Stromal cell of bone marrow (primary cell): Measurements from ENCODE around the gene CASP7.

Experiments
- DNase-seq: peaks from one replicate; pipeline ENCODE4 v3.0.0-alpha.2; 2012; ENCODE audit warnings: low read depth

Gene CASP7

DNA sequence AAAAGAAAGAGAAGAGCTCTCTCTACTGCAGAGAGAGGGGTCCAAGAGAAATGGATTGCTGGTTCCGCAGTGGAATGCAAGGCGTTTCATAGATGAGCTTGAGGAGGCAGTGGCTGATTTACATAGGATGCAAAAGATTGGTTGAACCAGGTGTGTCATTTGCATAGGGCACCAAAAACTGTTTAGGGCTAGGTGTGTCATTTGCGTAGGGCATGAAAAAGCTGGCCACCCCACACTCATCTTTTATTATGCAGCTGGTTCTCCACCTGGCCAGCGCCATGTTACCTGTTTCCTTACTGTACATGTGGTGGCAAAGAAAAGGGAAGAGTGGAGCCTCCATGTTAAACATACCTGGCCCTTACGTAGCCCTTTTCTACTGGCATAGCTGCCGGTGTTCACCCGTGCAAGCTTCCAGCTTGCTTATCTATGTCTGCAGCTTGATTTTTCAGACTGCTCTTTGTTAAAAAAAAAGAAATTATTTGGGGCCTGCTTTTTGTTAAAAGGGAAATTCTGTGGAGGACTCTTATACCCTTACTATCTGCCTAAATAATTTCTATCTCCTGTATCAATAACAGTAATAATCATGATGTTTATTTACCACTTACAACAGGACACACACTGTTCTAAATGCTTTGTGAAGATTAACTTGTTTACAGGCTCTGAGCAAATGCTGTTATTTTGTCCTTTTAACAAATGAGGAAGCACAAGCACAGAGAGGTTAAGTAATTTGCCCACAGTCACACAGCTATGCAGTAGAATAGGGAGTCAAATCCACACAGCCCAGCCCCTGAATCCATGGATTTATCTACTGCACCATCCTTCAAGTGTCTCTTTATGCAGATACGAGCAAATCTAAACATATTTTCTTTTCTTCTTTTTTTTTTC is 33.3 kb downstream of the CASP7 start:
- DNase-seq, result no peak

DNA sequence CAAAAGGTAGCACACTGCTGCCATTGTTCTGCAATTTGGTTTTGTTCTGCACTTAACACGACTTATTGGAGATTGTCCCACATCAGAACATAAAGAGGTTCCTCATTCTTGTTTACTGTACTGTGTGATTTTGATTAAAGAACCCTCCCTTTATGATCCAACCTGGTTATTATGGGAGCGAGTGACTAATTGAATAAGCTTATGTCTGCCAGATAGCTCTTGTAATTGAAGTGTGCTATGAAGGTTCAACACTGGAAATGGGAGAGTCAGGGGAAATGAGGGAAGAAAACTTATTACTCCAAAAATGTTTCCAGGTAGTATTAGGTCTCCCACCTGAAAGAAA is 33.9 kb downstream of the CASP7 start:
- no peak for DNase-seq

DNA sequence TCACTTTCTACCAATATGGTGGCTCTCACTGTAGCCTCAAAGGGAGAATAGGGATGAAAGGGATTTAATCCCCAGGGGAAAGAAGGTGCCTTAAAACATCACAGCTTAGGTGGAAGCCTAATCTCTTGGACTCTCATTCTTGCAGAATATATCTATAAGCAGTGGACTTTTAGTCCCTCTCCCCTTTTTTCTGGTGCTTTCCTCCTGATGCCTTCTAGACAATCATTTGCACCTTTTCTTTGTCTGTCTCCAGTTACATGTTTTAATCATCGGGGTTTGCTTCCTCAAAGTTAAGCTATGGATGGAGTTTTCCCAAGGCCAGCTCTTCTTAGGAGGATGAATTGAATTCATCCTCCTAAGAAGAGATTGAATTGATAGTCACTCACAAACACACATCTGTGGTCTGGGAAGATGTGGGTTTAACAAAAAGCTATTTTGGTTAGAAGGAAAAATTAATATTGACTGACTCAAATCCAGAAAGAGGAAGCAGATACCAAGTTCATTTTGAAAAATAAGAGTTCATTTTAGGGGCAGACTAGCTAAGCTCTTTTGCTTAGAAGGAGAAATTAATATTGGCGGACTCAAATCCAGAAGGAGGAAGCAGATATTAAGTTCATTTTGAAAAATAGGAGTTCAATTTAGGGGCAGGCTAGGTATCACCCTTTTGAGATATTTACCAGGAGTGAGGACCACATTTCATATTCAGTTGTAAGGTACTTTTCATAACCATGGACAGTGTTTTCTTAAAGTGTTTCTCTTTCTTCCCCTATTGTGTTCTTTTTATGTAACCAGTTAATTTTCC is 36.6 kb downstream of the CASP7 start:
- no peak for DNase-seq

DNA sequence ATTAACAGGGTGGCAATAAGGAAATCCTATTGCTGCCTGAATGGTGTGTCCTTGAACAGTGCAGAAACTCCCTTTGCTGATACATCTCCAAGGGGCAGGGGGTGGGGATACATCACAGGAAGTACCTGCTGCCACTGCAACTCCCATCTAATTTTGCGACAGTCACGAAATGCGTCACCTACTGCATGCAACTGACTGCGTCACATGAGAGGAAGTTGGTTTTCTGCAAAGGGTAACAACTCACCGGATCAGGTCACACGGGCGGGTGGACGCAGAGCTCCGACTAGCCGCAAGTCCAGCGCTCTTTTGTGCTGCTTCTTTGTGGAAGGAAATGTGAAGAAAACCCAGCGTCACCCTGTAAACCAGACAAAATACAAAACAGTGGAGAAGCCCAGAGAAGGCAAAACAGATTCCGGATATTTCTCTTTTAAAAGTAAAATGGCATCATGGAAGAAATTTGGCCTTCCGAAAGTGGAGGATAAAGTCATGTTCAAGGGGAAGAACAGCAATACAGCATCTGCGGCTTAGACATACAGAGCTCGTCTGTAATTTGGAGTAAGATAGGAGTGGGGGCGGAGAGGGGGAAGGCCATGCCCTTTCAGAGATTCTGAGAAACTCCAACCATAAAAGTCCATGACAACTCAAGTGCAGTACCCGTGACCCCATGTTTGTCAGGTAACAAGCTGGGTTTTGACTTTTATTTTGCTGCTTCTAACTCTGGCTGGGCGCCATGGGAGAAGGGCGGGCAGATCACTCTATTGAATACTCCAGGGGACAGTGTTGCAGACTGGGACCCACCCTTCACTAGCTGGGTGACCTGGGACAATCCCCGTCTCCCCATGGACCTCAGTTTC is 39.5 kb downstream of the CASP7 start:
- no peak for DNase-seq

DNA sequence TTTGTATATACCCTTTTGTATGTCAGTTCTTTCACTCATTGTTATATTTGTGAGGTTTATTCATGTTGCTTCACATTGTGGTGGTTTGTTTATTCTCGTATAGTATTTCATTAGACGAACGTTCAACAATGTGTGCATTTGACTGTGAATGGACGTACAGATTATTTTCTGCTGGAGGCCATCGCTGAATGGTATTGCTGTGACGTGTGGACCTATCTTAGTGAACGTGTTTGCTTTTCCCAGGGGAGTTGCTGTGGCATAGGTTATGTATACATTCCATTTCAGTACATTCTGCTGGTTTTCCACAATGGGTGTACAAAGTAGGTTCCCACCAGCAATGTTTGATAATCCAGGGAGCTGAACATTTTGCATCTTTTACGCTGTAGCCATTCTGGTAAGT is 40.7 kb downstream of the CASP7 start:
- no peak for DNase-seq

DNA sequence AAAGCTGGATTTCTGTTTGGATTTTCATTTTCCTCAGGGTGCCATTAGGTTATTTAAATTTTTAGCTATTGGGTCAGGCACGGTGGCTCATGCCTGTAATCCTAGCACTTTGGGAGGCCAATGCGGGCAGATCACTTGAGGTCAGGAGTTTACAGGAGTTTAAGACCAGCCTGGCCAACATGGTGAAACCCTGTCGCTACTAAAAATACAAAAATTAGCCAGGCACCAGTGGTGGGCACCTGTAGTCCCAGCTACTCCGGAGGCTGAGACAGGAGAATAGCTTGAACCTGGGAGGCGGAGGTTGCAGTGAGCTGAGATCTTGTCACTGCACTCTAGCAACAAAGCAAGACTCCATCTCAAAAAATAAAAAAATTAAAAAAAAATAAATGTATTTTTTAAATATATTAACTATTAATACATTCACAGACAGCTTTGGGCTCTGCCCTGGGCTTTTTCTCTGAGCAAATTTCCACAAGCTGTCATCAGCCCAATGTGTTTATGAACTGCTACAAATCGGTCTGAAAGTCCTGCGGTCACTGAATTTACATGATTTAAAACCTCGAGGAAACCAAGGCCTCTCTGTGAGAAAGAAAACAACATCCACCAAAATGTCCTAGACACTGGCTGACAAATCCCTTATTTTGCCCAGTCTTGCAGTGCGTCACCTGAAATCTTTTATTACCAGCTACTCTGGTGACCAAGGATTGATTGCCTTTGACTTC is 52.6 kb downstream of the CASP7 start:
- DNase-seq, result no peak

DNA sequence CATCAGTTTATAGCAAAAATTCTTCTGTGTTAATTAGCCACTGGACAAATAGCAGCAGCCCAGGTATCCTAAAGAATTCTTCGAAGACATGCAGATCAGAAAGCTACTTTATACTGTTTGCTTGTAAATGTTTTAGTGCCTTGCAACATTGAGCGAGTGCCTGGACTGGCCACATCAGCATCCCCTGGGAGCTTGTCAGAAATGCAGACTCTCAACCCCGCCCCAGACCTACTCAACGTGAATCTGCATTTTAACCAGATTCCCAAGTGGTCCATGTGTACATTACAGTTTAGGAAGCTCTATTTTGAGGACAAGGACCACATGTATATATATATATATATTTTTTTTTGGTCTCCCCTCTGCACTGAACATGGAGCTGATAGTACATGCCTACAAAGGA is 53.3 kb downstream of the CASP7 start:
- peak; percentile 20 for DNase-seq

DNA sequence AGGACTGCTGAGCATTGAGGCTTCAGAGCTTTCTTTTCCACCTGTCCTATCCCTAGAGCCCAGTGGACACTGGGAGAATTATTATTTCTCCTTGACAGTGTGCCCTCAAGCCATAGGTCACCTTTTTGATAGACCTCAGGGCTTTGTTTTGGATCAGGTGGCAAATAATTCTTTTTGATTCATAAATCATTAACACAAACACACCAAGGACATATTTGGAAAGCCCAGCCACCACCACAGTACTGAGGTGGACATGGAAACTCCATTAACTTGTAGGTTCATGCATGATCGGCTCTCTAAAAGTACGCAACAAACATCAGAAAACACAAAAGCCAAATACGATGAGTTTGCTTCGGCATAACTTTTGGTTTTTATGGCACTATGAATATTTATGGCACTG is 53.9 kb downstream of the CASP7 start:
- no peak for DNase-seq

DNA sequence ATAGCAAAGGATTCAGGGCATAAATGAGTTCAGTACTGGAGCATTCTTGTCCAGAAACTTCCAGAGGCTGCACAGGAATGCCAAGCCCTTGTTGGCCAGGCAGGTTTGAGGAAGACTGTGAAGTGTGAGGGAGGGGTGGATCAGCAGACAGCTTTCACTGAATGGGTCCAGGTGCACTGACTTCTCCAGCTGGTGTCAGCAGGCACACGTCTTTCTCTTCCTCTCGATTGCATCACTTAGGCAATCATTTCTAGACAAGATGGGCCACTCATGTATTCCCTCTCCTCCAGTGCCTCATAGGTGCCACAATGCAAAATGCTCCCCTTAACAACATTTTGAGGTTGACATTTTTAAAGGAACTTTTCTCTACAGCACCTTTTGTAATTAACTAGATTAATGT is 56.2 kb downstream of the CASP7 start:
- DNase-seq, result no peak

DNA sequence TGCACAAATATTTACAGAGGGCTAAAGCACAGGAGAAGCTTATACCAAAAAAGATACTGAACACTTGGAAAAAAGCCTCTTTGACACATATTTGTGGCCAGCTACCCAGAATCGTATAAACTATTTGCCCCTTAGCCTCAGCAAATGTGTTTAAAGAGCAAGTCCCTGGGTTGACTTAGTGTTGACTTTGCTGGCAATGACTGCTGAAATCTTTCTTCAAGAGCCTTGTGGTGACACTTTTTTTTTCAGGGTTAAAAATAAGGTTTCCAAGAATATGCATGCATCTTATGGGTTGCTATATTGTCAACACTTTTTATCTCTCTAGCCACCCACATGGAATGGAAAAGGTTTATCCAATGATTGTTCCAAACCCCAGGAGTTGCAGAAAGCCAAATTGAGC is 56.9 kb downstream of the CASP7 start:
- DNase-seq, result peak; percentile 44

DNA sequence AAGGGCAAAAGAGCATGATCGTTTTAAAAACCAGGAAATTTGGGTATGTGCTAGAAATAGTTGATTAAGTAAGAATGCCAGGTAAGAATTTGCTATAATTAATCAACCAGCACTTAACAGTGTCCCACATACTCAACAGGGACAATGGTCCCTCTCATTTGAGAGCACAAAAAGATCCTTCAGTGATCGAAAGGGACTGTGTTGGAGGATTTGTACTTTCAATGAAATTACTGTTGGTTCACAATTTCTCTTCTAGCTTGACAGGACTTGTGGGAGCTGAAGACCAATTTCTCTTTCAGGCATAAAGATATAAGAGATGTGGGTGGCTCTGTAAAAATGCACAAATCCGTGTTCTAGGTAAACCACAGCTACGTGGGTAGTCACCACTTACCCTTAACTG is 59.3 kb downstream of the CASP7 start:
- DNase-seq, result no peak

DNA sequence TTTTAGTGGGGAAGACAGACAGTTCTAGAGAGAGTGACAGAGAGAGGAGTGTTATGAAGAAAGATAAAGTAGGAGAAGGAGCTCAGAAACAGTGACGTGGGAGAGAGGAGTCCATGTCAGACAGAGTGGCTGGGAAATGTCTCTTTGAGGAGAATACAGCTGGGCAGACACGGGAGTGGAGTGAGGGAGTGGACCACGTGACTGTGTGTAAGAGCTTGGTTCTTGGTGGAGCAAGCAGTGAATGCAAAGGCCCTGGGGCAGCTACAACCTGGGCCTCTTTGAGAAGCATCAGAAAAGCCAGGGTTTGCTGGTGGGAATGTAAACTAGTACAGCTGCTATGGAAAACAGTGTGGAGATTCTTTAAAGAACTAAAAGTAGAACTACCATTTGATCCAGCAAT is 59.9 kb downstream of the CASP7 start:
- no peak for DNase-seq

DNA sequence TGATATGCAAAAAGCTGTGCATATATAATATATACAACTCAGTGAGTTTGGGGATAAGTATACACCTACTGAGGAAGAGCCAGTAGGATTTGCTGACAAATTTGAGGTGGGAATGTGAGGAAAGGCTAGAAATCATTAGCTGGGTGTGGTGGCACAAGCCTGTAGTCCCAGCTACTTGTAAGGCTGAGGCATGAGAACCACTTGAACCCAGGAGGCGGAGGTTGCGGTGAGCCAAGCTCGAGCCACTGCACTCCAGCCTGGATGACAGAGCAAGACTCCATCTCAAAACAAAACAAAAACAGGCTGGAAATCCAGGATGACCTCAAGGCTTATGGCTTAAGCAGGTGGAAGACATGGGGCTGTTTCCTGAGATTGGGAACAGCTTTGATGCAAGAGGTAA is 61.1 kb downstream of the CASP7 start:
- DNase-seq, result no peak

DNA sequence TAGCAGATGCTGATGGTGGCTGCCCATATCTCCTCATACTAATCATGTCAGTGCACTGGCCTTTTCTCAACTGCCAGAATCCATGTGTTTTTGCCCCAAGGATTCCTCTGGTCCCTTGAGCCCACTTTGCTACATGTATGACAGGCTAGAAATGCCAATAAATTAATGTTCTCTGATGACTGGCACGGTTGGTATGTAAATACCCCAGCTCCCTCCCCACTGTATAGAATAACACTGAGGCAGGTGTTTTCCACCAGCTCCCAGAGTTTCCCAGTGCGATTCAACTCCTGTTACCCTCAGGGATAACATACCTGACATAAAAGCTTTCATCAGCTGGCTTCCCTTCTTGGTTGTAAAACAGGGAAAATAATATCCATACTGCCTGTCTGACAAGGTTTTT is 62.8 kb downstream of the CASP7 start:
- no peak for DNase-seq

DNA sequence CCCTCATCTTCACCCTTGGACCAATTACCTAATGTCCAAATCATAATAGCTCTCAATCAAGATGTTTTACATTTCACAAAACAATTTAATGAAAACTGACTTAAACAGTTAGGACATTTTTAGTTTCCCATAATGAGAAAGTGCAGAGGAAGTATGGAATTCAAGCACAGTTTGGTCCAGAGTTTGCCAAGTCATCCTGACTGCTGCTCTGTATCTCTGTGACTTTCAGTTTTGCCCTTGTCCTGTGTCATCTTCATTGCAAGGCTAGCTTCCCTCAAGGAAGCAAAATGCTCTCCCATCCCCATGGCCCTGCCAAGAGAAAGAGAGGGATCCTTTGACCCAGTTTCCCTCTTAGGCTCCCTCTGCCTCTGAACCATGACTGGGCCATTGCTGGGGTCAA is 63.9 kb downstream of the CASP7 start:
- DNase-seq, result no peak

DNA sequence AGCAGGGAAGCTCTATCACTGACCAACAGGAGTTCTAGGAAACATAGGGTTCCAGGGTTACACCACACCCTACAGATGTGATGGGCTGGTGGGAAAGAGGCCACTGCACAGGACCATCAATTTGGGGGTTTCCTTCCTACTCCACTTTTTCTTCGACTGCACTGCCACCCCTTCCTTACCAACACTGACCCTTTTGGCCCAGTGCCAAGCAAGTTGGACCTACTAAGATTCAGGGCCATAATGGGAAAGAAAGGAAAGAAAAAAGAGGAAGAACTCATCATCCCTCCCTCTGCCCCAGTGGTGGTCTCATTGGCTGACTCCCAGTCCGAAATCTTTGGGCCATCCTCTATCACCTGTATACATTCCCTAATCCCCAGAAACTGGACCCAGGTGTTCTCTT is 65.7 kb downstream of the CASP7 start:
- DNase-seq, result no peak

DNA sequence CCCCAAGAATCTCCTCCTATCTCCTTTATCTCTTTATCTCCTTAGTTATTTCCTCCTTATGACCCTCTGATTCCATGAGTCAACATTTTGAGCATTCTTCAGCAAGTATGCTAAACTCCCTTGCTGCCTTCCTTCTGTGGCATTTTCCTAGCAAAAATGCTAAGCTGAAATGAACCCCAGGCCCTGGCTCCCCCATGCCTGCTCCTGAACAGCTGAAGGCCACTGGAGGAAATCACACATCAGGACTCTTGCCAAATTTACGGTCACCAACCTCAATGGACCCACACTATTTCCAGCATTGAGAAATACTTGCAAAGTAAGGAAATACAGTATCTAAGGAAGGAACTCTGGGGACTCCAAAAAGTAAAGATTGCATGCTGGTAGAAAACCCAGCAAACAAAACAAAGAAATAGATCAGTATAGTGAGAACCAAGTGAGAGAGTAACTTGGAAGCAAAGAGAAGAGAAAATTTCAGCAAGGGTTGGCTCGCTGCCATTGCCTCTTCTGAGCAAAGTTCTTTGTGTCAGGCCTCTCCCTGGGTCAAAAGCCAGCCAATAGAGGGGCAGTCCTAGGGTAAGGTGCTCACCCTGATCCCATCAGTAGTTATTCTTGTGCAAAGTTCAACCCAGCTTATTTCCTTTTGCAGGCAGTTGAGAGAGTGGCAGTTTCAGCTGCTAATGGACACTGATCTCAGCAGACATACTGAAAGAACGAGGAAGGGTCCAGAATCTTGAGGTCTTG is 66.7 kb downstream of the CASP7 start:
- DNase-seq, result peak; percentile 21

DNA sequence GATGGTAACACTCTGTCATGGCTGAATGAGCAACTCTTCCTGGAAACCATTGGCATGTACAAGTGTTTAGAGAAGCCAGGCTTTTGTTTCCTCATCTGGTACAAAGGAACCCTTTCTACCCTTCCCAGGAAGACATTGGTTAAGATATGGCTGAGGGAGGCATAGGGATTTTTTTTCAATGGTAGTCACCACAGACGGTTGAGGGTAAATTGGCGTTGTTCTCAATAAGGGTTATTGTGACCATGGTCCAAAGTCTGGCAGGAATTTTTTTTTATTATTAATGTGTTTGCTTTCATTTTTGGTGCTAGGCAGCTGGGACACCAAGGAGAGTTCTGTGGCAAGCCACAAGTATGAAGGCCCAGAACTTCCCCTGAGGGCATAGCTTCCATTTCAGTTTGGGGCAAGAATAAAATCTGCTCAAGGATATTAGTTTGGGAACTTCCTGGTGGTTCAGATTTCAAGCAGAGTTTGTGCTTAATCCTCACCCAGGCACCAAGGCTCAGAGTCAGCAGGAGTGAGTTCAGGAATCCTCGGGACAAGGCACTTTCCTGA is 71.5 kb downstream of the CASP7 start, which contains the start of gene PLEKHS1:
Gene PLEKHS1, plus strand, starts transcription at position 502 of the 552 bp plus-strand sequence. CDS start 3,596 bp downstream, outside the sequence.
- DNase-seq, result peak; percentile 21

DNA sequence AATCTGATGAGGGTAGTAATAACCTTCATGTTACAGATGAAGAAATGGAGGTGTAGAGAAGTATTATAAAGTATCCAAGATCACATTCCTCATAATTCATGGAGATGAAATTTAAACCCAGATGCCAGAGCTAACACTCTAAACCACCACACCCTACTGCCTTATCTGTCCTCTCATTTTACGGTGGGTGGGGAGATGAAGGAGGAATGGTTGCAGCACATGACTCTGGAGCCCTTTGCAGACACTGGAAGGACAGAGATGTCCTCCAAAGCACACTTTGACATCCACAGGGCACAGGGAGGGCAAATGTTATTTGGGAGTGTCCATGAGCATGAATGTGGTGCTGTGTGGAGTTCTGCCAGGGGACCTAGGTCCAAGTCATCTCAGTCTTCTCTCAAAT is 72.8 kb downstream of the CASP7 start:
- no peak for DNase-seq

DNA sequence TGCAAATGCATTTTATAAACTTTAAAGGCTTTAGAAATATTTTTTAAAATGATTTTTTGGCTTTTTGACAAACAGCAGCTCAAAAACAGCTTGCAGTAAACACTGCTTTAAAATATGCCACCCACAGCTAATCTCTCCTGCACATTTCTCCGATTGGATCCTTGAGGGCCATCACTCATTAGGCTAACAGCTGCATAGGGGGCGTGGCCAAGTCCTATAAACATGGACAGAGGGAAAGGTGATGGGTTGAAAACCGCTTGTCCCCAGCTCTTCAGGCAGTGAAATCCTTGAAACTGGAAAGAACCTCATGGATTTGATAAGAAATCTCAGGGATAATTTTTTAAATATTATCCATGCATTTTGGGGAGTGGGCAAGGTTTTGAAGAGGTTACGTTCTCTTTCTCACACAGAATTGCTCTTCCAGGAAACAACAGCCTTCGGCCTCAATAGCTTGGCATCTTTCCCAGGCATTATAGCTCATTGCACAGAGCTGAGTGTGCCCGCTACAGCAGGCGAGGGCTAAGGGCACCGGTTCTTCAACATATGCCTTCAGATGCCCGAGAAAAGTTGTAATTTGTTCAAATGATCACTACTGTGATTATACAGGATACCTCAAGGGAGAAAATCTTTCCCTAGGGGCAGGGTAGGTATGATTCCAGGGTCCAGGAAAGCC is 73.4 kb downstream of the CASP7 start:
- DNase-seq, result no peak
